ENCODE measurements around the gene NRXN3.

NRXN3 gene

DNA sequence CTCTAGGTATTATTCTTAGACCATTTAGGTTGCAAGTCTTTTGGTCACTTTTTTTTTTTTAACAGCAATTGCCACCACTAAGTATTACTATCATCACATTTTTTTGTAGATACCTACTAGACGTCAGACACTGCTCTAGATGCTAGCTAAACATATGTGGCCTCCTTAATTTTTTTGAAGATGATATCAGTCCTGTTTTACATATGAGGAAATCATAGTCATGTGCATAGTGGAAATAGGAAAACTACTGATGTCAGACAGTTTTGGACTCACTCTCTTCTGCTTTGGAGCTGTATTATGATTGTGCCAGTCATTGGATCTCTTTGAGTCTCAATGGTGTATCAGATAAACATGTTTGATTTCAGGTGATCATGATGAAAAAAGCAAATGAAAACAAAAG is 1736.8 kb downstream of the NRXN3 start:
- TF ChIP-seq, protein P1, sequence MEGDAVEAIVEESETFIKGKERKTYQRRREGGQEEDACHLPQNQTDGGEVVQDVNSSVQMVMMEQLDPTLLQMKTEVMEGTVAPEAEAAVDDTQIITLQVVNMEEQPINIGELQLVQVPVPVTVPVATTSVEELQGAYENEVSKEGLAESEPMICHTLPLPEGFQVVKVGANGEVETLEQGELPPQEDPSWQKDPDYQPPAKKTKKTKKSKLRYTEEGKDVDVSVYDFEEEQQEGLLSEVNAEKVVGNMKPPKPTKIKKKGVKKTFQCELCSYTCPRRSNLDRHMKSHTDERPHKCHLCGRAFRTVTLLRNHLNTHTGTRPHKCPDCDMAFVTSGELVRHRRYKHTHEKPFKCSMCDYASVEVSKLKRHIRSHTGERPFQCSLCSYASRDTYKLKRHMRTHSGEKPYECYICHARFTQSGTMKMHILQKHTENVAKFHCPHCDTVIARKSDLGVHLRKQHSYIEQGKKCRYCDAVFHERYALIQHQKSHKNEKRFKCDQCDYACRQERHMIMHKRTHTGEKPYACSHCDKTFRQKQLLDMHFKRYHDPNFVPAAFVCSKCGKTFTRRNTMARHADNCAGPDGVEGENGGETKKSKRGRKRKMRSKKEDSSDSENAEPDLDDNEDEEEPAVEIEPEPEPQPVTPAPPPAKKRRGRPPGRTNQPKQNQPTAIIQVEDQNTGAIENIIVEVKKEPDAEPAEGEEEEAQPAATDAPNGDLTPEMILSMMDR (IDR thresholded peaks at IDR 0.05; ENCODE audit: low read length), result no peak
- TF ChIP-seq EZH2 (IDR thresholded peaks at IDR 0.05; ENCODE audit: borderline replicate concordance, low read length), result no peak
- no peak overlapping the region for H2AFZ ChIP-seq (ENCODE audit: low read length)
- H3K4me2 ChIP-seq (ENCODE audit: low read length), result no peak overlapping the region
- H3K9ac ChIP-seq (ENCODE audit: low read length), result no peak overlapping the region
- no peaks in the 10 kb centered on the region for H3F3A ChIP-seq (ENCODE audit: insufficient read depth, low read length)
- H3K4me1 ChIP-seq (ENCODE audit: insufficient read depth, low read length, severe bottlenecking), result no peaks in the 10 kb centered on the region
- no peaks in the 10 kb centered on the region for H3K9me3 ChIP-seq (ENCODE audit: low read length)
- H3K36me3 ChIP-seq (ENCODE audit: insufficient read depth, low read length), result no peaks in the 10 kb centered on the region
- H3K79me2 ChIP-seq (ENCODE audit: insufficient read depth, low read length), result no peaks in the 10 kb centered on the region
- no peaks in the 10 kb centered on the region for H3K27me3 ChIP-seq (ENCODE audit: insufficient read depth, low read length)
- no peak overlapping the region for H3K4me3 ChIP-seq (ENCODE audit: low read depth, low read length, poor library complexity, severe bottlenecking)
- no peak overlapping the region for H3K27ac ChIP-seq (ENCODE audit: low read depth, low read length, poor library complexity, severe bottlenecking)
- no peaks in the 10 kb centered on the region for H3K9me2 ChIP-seq (ENCODE audit: low read depth, low read length)
- H4K20me1 ChIP-seq (ENCODE audit: insufficient read depth, low read length), result no peaks in the 10 kb centered on the region

DNA sequence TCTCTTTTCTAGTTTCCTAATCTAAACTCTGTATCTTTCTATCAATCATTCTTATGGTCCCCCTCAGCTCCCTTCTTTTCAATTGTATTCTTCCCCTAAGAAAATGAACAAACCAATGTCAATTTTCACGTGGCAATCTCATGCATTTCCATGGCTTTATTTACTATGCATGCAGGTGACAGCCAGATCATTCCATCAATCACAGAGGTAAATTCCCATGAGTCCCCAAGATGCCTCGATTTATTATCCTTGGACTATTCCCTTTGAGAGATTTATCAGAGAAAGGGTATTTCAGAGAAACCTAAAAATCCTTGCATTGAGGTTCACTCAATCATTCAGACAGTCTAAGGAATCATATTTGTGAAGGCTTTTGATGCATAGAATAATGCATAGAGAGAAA is 1739.9 kb downstream of the NRXN3 start:
- no peak overlapping the region for H2AFZ ChIP-seq (ENCODE audit: low read length)
- H3K9ac ChIP-seq (ENCODE audit: low read length), result no peak overlapping the region
- no peaks in the 10 kb centered on the region for H3K36me3 ChIP-seq (ENCODE audit: insufficient read depth, low read length)
- H3K9me3 ChIP-seq (ENCODE audit: low read length), result no peaks in the 10 kb centered on the region
- H3K4me2 ChIP-seq (ENCODE audit: low read length), result no peak overlapping the region
- no peak overlapping the region for H3K4me3 ChIP-seq (ENCODE audit: low read depth, low read length, poor library complexity, severe bottlenecking)
- no peaks in the 10 kb centered on the region for H3F3A ChIP-seq (ENCODE audit: insufficient read depth, low read length)
- H3K4me1 ChIP-seq (ENCODE audit: insufficient read depth, low read length, severe bottlenecking), result no peaks in the 10 kb centered on the region
- H3K9me2 ChIP-seq (ENCODE audit: low read depth, low read length), result no peaks in the 10 kb centered on the region
- no peak overlapping the region for H3K27ac ChIP-seq (ENCODE audit: low read depth, low read length, poor library complexity, severe bottlenecking)
- no peaks in the 10 kb centered on the region for H4K20me1 ChIP-seq (ENCODE audit: insufficient read depth, low read length)
- no peaks in the 10 kb centered on the region for H3K79me2 ChIP-seq (ENCODE audit: insufficient read depth, low read length)
- TF ChIP-seq, protein P1 (IDR thresholded peaks at IDR 0.05; ENCODE audit: low read length), result no peak
- no peak for TF ChIP-seq EZH2 (IDR thresholded peaks at IDR 0.05; ENCODE audit: borderline replicate concordance, low read length)
- no peaks in the 10 kb centered on the region for H3K27me3 ChIP-seq (ENCODE audit: insufficient read depth, low read length)

DNA sequence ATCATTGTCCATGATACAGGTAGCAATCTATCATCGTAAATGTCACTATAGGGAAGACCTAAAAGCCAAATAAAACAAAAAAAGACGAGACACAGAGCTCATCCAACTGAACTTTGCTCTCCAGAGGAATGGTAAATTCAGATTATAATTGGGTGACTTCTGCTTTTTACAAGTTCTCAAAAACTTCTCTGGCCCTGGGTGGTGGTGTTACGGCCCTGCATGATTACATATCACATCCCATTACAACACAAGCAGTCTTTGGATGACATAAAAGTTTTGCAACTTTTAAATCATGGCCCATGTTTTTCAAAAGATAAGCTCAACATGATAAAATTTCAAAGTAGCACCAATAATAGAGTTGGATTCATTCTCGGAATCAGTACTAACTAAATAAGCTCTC is 1741.6 kb downstream of the NRXN3 start:
- TF ChIP-seq, protein P1 (IDR thresholded peaks at IDR 0.05; ENCODE audit: low read length), result no peak
- no peak for TF ChIP-seq EZH2 (IDR thresholded peaks at IDR 0.05; ENCODE audit: borderline replicate concordance, low read length)
- Histone ChIP-seq H3K9me2 (ENCODE audit: low read depth, low read length) (no peaks in the 10 kb centered on the region), H3K4me2 (ENCODE audit: low read length) (no peak overlapping the region), H3K79me2 (ENCODE audit: insufficient read depth, low read length) (no peaks in the 10 kb centered on the region), H2AFZ (ENCODE audit: low read length) (no peak overlapping the region), H3K36me3 (ENCODE audit: insufficient read depth, low read length) (no peaks in the 10 kb centered on the region), H3K27me3 (ENCODE audit: insufficient read depth, low read length) (no peaks in the 10 kb centered on the region), H3K27ac (ENCODE audit: low read depth, low read length, poor library complexity, severe bottlenecking) (no peak overlapping the region), H3K9ac (ENCODE audit: low read length) (no peak overlapping the region), H4K20me1 (ENCODE audit: insufficient read depth, low read length) (no peaks in the 10 kb centered on the region), H3K4me1 (ENCODE audit: insufficient read depth, low read length, severe bottlenecking) (no peaks in the 10 kb centered on the region), H3F3A (ENCODE audit: insufficient read depth, low read length) (no peaks in the 10 kb centered on the region), H3K4me3 (ENCODE audit: low read depth, low read length, poor library complexity, severe bottlenecking) (no peak overlapping the region), H3K9me3 (ENCODE audit: low read length) (no peaks in the 10 kb centered on the region)

All from OCI-LY1 (cell line).